ENCODE results near the gene BZW1.

DNA sequence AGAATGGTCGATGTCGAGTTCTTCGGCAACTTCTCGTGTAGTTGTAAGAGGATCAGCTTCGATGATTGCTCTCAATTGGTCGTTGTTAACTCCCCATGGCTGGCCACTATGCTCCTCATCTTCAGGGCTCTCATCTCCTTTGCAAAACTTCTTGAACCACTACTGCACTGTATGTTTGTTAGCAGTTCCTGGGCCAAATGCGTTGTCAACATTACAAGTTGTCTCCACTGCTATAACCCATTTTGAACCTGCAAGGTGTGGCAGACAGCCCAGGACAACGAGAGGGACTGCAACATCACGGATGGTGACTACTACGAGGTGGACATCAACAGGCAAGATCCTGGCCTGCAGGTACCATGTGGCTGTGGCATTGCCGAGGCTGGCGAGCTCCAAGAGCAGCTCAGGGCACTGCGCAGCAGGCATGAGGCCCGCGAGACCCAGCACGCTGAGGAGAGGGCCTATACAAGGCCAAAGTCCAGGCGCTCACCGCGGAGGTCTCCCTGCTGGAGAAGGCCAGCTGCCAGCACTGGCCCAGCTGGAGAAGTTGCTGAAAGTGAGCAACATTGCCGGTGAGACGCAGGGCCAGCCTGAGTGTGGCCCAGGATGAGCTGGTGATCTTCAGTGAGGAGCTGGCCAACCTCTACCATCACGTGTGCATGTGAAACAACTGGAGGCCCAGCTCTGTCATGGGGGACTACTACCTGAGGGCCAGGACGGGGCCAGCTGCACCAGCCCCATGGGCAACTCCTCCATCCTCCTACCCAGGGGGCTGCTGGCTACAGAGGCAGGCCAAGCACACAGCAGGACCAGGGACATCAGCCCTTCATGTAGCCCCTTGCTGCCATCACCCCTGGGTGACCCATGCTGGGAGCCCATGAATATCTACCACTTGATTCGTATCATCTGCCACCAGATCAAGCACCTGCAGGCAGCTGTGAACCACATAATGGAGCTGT is 32.6 kb downstream of the BZW1 start:
- TF ChIP-seq, protein P1, sequence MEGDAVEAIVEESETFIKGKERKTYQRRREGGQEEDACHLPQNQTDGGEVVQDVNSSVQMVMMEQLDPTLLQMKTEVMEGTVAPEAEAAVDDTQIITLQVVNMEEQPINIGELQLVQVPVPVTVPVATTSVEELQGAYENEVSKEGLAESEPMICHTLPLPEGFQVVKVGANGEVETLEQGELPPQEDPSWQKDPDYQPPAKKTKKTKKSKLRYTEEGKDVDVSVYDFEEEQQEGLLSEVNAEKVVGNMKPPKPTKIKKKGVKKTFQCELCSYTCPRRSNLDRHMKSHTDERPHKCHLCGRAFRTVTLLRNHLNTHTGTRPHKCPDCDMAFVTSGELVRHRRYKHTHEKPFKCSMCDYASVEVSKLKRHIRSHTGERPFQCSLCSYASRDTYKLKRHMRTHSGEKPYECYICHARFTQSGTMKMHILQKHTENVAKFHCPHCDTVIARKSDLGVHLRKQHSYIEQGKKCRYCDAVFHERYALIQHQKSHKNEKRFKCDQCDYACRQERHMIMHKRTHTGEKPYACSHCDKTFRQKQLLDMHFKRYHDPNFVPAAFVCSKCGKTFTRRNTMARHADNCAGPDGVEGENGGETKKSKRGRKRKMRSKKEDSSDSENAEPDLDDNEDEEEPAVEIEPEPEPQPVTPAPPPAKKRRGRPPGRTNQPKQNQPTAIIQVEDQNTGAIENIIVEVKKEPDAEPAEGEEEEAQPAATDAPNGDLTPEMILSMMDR (IDR thresholded peaks at IDR 0.05; ENCODE audit: low read depth, low read length, missing input control), result no peak
- TF ChIP-seq, protein P2, sequence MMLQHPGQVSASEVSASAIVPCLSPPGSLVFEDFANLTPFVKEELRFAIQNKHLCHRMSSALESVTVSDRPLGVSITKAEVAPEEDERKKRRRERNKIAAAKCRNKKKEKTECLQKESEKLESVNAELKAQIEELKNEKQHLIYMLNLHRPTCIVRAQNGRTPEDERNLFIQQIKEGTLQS (IDR thresholded peaks at IDR 0.05), result no peak
- TF ChIP-seq SP1 (IDR thresholded peaks at IDR 0.05) (no peak), TAF1 (conservative IDR thresholded peaks at IDR 0.05) (no peak), YY1 (IDR thresholded peaks at IDR 0.05) (no peak), RAD21 (IDR thresholded peaks at IDR 0.05) (no peak), EGR1 (IDR thresholded peaks at IDR 0.05; ENCODE audit: low read depth in 2 of 2) (no peak), JUND (IDR thresholded peaks at IDR 0.05) (no peak)
- TF ChIP-seq, protein P3, sequence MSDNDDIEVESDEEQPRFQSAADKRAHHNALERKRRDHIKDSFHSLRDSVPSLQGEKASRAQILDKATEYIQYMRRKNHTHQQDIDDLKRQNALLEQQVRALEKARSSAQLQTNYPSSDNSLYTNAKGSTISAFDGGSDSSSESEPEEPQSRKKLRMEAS (IDR thresholded peaks at IDR 0.05), result no peak
- TF ChIP-seq, protein P4, sequence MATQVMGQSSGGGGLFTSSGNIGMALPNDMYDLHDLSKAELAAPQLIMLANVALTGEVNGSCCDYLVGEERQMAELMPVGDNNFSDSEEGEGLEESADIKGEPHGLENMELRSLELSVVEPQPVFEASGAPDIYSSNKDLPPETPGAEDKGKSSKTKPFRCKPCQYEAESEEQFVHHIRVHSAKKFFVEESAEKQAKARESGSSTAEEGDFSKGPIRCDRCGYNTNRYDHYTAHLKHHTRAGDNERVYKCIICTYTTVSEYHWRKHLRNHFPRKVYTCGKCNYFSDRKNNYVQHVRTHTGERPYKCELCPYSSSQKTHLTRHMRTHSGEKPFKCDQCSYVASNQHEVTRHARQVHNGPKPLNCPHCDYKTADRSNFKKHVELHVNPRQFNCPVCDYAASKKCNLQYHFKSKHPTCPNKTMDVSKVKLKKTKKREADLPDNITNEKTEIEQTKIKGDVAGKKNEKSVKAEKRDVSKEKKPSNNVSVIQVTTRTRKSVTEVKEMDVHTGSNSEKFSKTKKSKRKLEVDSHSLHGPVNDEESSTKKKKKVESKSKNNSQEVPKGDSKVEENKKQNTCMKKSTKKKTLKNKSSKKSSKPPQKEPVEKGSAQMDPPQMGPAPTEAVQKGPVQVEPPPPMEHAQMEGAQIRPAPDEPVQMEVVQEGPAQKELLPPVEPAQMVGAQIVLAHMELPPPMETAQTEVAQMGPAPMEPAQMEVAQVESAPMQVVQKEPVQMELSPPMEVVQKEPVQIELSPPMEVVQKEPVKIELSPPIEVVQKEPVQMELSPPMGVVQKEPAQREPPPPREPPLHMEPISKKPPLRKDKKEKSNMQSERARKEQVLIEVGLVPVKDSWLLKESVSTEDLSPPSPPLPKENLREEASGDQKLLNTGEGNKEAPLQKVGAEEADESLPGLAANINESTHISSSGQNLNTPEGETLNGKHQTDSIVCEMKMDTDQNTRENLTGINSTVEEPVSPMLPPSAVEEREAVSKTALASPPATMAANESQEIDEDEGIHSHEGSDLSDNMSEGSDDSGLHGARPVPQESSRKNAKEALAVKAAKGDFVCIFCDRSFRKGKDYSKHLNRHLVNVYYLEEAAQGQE (IDR thresholded peaks at IDR 0.05), result no peak
- TF ChIP-seq, protein P5, sequence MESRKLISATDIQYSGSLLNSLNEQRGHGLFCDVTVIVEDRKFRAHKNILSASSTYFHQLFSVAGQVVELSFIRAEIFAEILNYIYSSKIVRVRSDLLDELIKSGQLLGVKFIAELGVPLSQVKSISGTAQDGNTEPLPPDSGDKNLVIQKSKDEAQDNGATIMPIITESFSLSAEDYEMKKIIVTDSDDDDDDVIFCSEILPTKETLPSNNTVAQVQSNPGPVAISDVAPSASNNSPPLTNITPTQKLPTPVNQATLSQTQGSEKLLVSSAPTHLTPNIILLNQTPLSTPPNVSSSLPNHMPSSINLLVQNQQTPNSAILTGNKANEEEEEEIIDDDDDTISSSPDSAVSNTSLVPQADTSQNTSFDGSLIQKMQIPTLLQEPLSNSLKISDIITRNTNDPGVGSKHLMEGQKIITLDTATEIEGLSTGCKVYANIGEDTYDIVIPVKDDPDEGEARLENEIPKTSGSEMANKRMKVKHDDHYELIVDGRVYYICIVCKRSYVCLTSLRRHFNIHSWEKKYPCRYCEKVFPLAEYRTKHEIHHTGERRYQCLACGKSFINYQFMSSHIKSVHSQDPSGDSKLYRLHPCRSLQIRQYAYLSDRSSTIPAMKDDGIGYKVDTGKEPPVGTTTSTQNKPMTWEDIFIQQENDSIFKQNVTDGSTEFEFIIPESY (IDR thresholded peaks at IDR 0.05), result no peak

All from liver (tissue), 3 donors.